Measurements from ENCODE around the gene P2RY8.

DNA sequence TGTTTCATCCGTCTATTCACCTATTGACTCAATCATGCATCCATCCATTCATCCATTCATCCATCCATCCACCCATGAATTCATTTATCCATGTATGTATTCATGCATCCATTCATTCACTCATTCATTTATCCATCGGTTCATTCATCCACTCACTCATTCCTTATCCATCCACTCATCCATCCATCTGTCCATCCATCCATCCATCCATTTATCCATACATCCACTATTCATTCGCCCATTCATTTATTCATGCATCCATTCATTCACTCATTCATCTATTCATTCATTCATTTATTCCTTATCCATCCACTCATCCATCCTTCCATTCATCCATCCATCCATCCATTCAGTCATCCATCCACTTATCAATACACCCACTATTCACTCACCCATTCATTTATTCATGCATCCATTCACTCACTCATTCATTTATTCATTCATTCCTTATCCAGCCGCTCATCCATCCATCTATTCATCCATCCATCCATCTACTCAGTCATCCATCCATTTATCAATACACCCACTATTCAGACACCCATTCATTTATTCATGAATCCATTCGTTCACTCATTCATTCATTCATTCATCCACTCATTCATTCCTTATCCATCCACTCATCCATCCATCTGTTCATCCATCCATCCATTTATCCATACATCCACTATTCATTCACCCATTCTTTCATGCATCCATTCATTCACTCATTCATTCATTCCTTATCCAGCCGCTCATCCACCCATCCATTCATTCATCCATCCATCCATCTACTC is 11.2 kb downstream of the P2RY8 start:
- TF ChIP-seq, protein P1, sequence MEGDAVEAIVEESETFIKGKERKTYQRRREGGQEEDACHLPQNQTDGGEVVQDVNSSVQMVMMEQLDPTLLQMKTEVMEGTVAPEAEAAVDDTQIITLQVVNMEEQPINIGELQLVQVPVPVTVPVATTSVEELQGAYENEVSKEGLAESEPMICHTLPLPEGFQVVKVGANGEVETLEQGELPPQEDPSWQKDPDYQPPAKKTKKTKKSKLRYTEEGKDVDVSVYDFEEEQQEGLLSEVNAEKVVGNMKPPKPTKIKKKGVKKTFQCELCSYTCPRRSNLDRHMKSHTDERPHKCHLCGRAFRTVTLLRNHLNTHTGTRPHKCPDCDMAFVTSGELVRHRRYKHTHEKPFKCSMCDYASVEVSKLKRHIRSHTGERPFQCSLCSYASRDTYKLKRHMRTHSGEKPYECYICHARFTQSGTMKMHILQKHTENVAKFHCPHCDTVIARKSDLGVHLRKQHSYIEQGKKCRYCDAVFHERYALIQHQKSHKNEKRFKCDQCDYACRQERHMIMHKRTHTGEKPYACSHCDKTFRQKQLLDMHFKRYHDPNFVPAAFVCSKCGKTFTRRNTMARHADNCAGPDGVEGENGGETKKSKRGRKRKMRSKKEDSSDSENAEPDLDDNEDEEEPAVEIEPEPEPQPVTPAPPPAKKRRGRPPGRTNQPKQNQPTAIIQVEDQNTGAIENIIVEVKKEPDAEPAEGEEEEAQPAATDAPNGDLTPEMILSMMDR (IDR thresholded peaks at IDR 0.05) = no peak
- TF ChIP-seq EZH2phosphoT487 (IDR thresholded peaks at IDR 0.05) = no peak

Measured in neural progenitor cell (in vitro differentiated cells).